Keratinocyte (primary cell): Measurements from ENCODE around the gene SYT1. TPM values are rescaled to one million over a fixed set of nuclear protein-coding genes. Genes with fewer than 3 reads are reported as not detected.

Experiments used
- DNase-seq: peaks from one replicate; pipeline ENCODE4 v3.0.0-alpha.2; 2011; ENCODE audit warnings: low read depth, missing footprints, low spot score
- FAIRE-seq: peaks from 2 replicates; lab custom pipeline; 2011; peaks lifted over from hg19 to GRCh38; lab: Jason Lieb, UNC
- H2AFZ ChIP-seq: 2 replicates; pipeline ENCODE4 v1.6.0; 2012; ENCODE audit warnings: low read length, control low read depth, inconsistent platforms; ENCODE audit not compliant: control insufficient read depth
- H3K27ac ChIP-seq: 2 replicates; pipeline ENCODE4 v1.5.1; 2011; ENCODE audit warnings: low read length; ENCODE audit not compliant: control insufficient read depth, insufficient read depth
- H3K27me3 ChIP-seq: 3 replicates; pipeline ENCODE4 v1.6.0; 2011; ENCODE audit warnings: low read length; ENCODE audit not compliant: control insufficient read depth, insufficient read depth; ENCODE audit errors: extremely low read depth
- H3K36me3 ChIP-seq, 2 experiments: 2 replicates in 1 of 2; 3 replicates in 1 of 2; pipeline ENCODE4 v1.5.1; 2011; ENCODE audit warnings: low read length in 2 of 2, mild to moderate bottlenecking in 1 of 2; ENCODE audit not compliant: control insufficient read depth in 2 of 2, insufficient read depth in 2 of 2; ENCODE audit errors: extremely low read depth in 1 of 2
- H3K4me1 ChIP-seq: 3 replicates; pipeline ENCODE4 v1.5.1; 2011; ENCODE audit warnings: low read length; ENCODE audit not compliant: control insufficient read depth, insufficient read depth; ENCODE audit errors: extremely low read depth
- H3K4me2 ChIP-seq: 3 replicates; pipeline ENCODE4 v1.6.0; 2011; ENCODE audit warnings: low read depth, low read length; ENCODE audit not compliant: control insufficient read depth, insufficient read depth; ENCODE audit errors: extremely low read depth
- H3K4me3 ChIP-seq, 3 experiments: fragments of 200-600 bp in 1 of 3; sonication (generic) in 1 of 3; 2 replicates in 2 of 3; 3 replicates in 1 of 3; pipeline ENCODE4 v1.5.1; 2011 to 2016; ENCODE audit warnings: low read length in 3 of 3, mild to moderate bottlenecking in 3 of 3, control low read depth in 2 of 3, inconsistent platforms in 1 of 3, low read depth in 1 of 3, mixed read lengths in 1 of 3, mixed run types in 1 of 3, moderate library complexity in 1 of 3; ENCODE audit not compliant: control insufficient read depth in 2 of 3, insufficient read depth in 2 of 3; ENCODE audit errors: extremely low read depth in 1 of 3
- H3K79me2 ChIP-seq: 2 replicates; pipeline ENCODE4 v1.6.0; 2012; ENCODE audit warnings: low read length; ENCODE audit not compliant: control insufficient read depth, insufficient read depth
- H3K9ac ChIP-seq: 3 replicates; pipeline ENCODE4 v1.6.0; 2011; ENCODE audit warnings: low read length; ENCODE audit not compliant: control insufficient read depth, insufficient read depth; ENCODE audit errors: extremely low read depth
- H3K9me1 ChIP-seq: 3 replicates; pipeline ENCODE4 v1.6.0; 2011; ENCODE audit warnings: low read length; ENCODE audit not compliant: control insufficient read depth, insufficient read depth; ENCODE audit errors: extremely low read depth
- H3K9me3 ChIP-seq: 2 replicates; pipeline ENCODE4 v1.5.1; 2012; ENCODE audit warnings: low read depth, low read length; ENCODE audit not compliant: control insufficient read depth
- H4K20me1 ChIP-seq: 3 replicates; pipeline ENCODE4 v1.6.0; 2011; ENCODE audit warnings: low read length; ENCODE audit not compliant: control insufficient read depth, insufficient read depth; ENCODE audit errors: extremely low read depth
- CTCF ChIP-seq, 3 experiments: IDR thresholded peaks in 1 of 3; conservative IDR thresholded peaks in 1 of 3; optimal IDR thresholded peaks in 1 of 3; 2 replicates in 2 of 3; 3 replicates in 1 of 3; pipeline versions ENCODE3 to v1.5.1; 2011; ENCODE audit warnings: low read length in 3 of 3, mild to moderate bottlenecking in 3 of 3, moderate library complexity in 2 of 3, control low read depth in 1 of 3, inconsistent platforms in 1 of 3; ENCODE audit not compliant: insufficient read depth in 2 of 3; ENCODE audit errors: extremely low read depth in 1 of 3
- EZH2 ChIP-seq: IDR thresholded peaks from one replicate; pipeline ENCODE4 v1.6.1; 2012; ENCODE audit warnings: inconsistent platforms, mild to moderate bottlenecking, low read length, moderate library complexity
- dilution Hi-C: fragments of 300-500 bp; cut with MboI; formaldehyde crosslinking; loops from one replicate; pipeline ENCODE4 v1.7.0; 2020; ENCODE audit warnings: low sequenced_read_pairs; ENCODE audit not compliant: extremely low pct_ligation_motif_present
- polyA plus RNA-seq, 5 experiments: library from polyadenylated mRNA; depleted of rRNA in 3 of 5; stranded (reverse) in 3 of 5; stranded (forward) in 1 of 5; unstranded in 1 of 5; fragments of >200 nt; gene quantifications; 1 replicate in 1 of 5; 2 replicates in 3 of 5; 3 replicates in 1 of 5; pipeline versions ENCODE4 v1.2.1 to v1.2.3, GENCODE V29; 2011 to 2012; ENCODE audit warnings: missing spikeins in 2 of 5, low read depth in 1 of 5, low replicate concordance in 1 of 5

The SYT1 gene
- polyA plus RNA-seq, 1 donor (not counting 4 experiments of a cell fraction or from before 2014, with no cell fraction given) = 6.1 TPM

DNA sequence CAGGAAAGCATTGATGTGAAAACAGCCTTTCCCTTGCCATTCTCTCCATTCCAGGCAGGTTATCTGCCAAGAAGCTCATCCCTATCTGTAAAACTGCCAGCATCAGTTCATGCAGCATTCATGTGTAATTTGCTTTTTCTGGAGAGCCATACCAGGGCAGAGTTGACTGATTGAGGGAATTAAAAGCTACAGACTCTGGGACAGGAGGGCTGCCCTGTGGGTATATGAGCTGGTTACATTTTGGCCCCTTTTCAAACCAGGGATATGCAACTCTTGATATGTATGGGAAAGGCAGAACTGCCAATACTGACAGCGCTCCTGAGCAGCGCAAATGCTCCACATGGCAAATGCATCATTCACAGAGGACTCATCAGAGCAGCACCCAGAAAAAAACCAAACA is 53.7 kb downstream of the SYT1 start:
- dilution Hi-C loops = no loop called here
- Histone ChIP-seq H2AFZ (no peak overlapping the region), H3K27me3 (no peaks in the 10 kb centered on the region)

GRCh38 chr12:78928200-78929074 is 63.9 kb downstream of the SYT1 start:
- Histone ChIP-seq H3K4me2 (peak overlapping the region; percentile 50), H3K79me2 (no peaks in the 10 kb centered on the region), H2AFZ (peak overlapping the region; percentile 38), H3K9me1 (no peaks in the 10 kb centered on the region), H3K4me3 (peak overlapping the region in 1 of 3 experiments; percentile 24), H3K9me3 (no peaks in the 10 kb centered on the region), H3K27ac (peak overlapping the region; percentile 87), H3K9ac (peak overlapping the region; percentile 36), H3K36me3 (no peaks in the 10 kb centered on the region), H4K20me1 (no peaks in the 10 kb centered on the region), H3K4me1 (peaks cover 17% of the 10 kb centered on the region), H3K27me3 (no peaks in the 10 kb centered on the region)
- DNase-seq (peak; percentile 69), FAIRE-seq (peak; percentile 98)
- dilution Hi-C loops = no loop called here
- TF ChIP-seq CTCF (optimal IDR thresholded peaks at IDR 0.05 in 1 of 3, IDR thresholded peaks at IDR 0.05 in 1 of 3, conservative IDR thresholded peaks at IDR 0.05 in 1 of 3; ENCODE audit: extremely low read depth in 1 of 3, insufficient read depth in 2 of 3, low read length in 3 of 3) = no peak
- no peak for TF ChIP-seq EZH2

More for the DNA sequence above, 53.7 kb downstream of the SYT1 start:
- no peak overlapping the region for H3K4me2 ChIP-seq
- no peaks in the 10 kb centered on the region for H3K9me1 ChIP-seq
- no peak for DNase-seq
- H3K4me3 ChIP-seq = no peak overlapping the region
- no peaks in the 10 kb centered on the region for H3K9me3 ChIP-seq
- no peak for TF ChIP-seq CTCF (optimal IDR thresholded peaks at IDR 0.05 in 1 of 3, IDR thresholded peaks at IDR 0.05 in 1 of 3, conservative IDR thresholded peaks at IDR 0.05 in 1 of 3; ENCODE audit: extremely low read depth in 1 of 3, insufficient read depth in 2 of 3, low read length in 3 of 3)
- no peaks in the 10 kb centered on the region for H3K79me2 ChIP-seq
- no peak overlapping the region for H3K9ac ChIP-seq
- peaks cover 11% of the 10 kb centered on the region for H3K4me1 ChIP-seq
- no peaks in the 10 kb centered on the region for H3K36me3 ChIP-seq
- FAIRE-seq = no peak
- H3K27ac ChIP-seq = no peak overlapping the region
- no peaks in the 10 kb centered on the region for H4K20me1 ChIP-seq
